ENCODE results near the gene ARNT2.

GRCh38 chr15:80612118-80612823, 208.1 kb downstream of the ARNT2 start:
- TF ChIP-seq CTCF (IDR thresholded peaks at IDR 0.05; ENCODE audit: poor library complexity), result no peak
- TF ChIP-seq EZH2phosphoT487 (IDR thresholded peaks at IDR 0.05; ENCODE audit: low read depth, severe bottlenecking, unreplicated experiment), result no peak
- no peak for TF ChIP-seq EZH2 (IDR thresholded peaks at IDR 0.05; ENCODE audit: borderline replicate concordance)

Measured in hepatocyte (in vitro differentiated cells).